GM19238 (cell line): Measurements from ENCODE around the gene FAM204A.

Experiments
- DNase-seq: peaks from one replicate; pipeline ENCODE4 v3.0.0; 2011; ENCODE audit warnings: low spot score; ENCODE audit not compliant: insufficient read length

Gene FAM204A

GRCh38 chr10:118282670-118283069 lies 59.5 kb downstream of the FAM204A start:
- DNase-seq = no peak

DNA sequence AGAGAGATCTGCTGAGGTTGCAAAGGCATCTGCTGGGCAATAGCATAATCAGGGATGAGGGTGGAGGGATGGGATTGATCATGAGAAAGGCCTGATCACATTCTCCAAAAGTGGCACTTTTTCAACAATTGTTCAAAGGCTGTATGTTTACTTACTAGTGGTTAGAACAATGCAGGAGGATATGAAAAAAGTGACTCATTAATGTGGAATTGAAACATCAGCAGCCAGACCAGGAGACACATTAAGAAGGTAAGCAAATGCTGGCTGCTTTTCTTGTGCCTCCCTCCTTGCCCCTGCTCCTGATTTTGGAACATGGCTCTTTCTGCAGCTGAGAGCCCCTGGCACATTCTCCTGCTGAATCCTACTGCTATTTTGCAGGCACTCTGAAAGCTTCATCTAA lies 63.5 kb downstream of the FAM204A start:
- DNase-seq = no peak

GRCh38 chr10:118277871-118278270 lies 64.3 kb downstream of the FAM204A start:
- DNase-seq = no peak

DNA sequence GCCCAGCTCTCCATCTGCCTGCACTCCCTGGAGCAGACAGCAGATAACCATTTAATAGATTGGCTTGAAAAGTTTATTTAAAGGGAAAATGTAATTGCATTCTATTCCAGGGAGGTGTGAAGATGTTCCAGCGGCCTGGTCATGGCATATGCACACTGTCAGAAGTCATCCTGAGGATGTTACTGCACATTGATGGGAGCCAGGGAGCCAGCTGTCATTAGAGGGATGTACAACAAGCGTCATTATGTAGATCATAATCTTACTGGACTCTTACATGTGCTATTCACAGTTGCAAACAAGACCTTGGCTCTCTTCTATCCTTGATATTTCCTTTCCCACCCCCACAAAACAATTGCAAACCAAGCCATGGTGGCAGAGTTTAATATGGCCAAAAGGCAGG lies 65.4 kb downstream of the FAM204A start:
- DNase-seq = no peak

DNA sequence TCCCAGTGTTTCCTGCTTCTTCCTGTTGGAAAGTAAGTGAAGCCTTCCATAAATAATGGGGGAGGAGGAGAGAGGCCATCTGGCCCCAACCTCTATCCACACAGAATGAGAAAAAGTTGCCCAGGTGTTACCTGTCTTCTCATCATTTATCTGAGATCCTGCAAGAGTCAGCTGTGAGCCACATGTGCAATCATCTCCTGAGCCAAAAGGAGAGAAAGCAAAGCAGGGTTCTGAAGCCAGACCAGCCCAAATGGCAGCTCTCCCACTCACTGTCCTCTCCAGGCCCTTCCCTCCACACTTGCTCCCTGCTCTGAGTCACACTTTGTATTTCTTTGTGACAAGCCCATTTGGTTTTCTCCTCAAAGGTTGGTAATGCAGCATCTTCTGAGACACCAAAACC lies 65.9 kb downstream of the FAM204A start:
- no peak for DNase-seq

DNA sequence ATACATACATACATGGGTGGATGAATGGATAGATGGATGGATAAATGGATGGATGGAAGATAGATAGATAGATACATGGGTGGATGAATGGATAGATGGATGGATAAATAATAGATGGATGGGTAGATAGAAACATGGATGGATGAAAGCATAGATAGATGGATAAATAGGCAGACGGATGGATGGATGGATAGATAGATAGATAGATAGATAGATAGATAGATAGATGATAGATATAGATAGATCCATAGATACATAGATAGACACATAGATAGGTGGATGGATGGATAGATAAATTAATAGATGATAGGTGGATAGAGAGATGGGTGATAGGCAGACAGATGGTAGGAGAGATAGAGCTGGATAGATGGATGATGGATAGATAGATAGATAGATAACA lies 68.5 kb downstream of the FAM204A start:
- DNase-seq = no peak

DNA sequence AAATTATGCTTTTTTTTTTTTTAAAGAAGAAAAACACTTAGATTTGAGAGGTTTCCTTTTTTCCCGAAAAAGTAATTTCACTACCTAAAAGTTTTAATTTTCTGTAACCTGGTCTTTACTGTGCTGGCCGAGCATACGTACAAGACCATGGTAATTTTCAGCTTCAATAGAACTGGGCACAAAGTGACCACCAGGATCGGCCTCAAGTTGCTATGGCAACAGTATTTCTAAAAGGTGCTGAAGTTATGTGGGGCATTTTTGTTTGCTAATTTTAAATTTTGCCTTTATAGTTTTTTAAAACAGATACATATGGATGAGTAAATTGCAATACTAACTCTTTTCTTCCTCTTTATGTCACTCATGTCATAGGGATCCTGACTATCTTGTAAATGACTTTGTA lies 69.4 kb downstream of the FAM204A start:
- no peak for DNase-seq

DNA sequence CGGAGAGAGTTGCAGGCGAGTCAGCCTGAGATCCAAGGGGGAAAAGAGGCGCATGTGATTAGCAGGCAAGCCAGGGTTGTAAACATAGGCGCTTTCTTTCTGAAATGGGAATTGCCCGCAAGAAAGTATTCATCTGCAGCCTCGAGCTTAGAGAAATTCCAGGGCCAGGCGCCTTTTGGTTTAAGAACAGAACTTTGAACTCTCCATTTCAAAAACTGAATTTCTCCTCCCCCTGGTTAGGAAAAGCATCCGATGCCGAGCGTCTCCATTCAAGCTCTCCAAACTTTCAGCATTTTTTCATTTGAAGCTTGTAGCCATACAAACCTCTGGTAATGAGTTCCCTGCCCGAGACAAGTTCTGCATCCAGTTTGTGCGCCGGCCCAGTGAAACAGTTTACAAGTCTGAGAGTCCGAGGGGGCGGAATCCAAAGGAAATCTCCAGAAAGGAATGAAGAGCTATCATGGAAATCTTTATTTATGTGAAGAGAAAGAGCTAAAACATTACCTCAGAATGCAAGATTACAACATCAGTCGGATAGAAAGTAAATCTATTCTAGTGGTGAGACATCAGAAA lies 69.9 kb downstream of the FAM204A start:
- DNase-seq = no peak

DNA sequence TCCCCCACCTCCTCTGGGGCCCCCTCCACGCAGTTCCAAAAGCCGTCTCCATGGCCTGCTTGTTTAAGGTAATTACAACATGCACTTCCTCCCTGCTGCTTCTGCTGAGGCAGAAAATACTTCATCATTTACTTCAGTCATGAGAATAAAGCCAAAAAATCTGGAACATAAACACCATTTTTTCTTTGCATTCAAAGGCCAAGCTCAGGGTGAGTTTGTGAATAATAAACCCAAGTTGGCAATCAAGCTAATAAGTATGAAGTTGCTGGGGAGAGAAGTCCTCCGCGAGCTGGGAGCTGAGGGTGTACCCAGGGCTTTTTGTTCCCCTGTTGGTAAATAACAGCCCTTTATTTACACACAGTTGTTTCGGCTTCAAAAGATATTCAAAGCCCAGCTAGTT lies 70.5 kb downstream of the FAM204A start:
- no peak for DNase-seq

- DNase-seq = no peak
Measured at GRCh38 chr10:118266098-118266748, 75.9 kb downstream of the FAM204A start.

DNA sequence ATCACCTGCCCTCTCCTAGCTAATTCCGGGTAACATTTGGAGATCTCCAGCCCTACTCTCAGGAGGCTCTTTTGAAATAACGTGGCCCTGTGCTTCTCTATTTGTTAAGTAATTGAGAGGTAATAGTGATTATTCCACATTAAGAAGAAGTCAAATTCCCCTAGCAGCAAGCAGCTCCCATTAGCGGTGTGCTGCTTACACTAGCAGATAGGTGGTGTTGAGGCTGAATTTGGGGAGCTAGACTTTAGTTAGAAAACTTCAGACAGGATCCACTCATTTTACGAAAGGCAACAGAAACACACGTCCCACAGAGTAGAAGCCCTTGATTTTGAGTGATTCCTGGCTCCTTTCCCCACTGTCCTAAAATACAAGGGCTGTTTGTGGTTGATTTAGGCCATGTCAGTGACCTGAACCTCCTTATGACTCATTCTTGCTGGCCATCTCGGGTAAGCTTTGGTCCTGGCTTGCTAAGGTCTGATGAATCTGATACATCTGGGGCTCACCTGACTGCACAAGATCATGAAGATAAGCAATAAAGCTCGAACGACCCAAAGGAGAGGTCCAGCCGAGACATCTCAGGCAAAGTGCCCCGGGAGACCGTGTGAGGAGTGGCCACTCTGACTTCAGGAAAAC lies 77.2 kb downstream of the FAM204A start:
- DNase-seq = no peak

- DNase-seq = no peak
Measured at GRCh38 chr10:118264252-118264651, 77.9 kb downstream of the FAM204A start.

- DNase-seq = no peak
Measured at GRCh38 chr10:118262538-118262937, 79.6 kb downstream of the FAM204A start.

DNA sequence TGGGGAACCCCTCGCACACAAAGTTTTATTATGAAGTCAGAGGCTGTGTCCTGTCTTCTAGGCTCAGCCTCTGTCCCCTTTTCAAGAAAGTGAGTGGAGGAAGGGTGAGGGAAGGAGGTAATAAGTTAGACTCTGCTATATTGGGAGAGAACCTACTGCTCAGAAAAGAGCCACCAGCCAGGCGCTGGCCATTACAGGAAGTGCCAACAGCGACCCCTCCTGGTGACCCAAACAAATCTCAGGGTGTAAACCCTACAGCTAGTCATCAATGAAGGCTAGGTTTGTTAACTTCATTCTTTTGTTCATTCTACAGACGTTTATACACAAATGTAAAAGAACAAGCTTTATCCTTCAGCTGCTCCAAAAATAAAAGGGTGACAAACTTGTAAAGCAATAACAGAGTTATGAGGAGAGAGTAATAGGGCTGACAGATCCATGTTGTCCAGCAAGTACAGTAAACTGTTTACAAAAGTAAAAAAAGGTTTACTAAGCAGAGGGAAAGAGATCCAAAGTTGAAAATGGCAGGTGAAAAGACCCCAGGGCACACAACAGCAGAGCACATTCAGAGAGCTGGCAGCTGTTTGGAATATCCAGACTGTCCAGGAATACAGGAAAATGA lies 82.7 kb downstream of the FAM204A start:
- DNase-seq = no peak

DNA sequence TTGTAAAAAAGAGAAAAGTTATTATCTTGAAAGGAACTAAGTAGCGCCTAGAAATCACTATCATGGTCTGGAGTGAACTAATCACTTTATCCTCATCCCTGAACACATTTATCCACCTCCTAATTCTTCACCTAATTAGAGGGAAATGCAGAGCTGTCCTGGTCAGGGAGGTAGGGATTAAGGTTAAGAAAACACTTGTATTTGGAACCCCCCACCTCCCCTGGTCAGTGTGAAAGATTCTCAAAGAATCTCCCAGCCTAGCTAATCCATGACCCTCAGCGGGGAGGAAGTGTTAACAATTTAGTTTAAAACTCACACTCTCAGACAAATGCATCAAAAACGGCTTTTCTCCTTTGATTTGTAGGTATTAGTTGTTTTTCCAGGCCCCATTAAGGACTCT lies 83.8 kb downstream of the FAM204A start:
- no peak for DNase-seq

DNA sequence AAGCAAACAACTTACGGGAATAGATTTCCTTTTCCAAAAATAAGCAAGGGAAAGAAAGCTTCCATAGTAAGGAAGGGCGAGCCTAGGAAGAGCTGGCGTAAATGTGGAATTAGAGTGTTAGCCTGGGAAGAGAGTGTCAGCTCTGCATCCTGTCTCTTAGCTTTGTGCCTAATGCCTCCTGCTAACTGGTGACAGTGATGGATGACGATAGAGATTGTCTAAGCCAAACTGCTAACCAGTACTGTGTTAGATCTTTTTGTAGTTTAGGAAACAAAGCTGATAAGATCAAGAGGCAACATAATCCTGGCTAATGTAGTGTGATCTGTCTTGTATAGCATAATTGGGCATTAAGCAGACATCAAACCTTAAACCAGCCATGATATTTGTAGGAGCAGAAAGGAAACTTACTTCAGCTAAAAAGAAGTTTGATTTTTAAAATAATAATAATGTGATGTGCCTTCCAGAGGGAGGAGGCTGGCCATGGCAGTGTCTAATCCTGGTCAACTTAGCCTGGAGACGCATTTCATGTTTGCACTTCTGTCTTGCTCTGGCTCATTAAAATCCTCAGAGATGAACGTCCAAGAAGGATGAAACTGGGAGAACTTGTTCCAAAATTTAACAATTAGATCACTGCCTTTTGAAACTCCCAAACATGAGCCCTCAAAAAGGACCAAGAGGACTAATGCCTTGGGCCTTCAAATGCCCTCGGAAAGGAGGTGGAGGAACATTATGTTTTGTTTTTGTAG lies 85.1 kb downstream of the FAM204A start:
- no peak for DNase-seq

DNA sequence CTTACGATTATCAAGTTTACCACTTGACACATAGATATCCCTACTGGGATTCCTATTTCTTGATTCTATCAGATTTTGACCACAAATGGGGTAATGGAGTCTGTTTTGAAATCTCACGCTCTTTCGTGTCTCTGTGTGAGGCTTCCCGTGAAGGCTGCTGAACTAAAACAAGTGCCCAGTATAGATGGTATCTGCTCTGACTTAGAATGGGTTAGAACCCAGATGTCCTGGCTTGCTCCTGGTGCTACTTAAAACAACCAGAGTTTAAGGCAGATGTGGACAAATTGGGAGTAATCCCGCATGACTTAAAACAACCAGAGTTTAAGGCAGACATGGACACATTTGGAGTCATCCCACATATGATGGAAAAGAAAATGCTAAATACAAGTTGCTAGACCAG lies 85.9 kb downstream of the FAM204A start:
- no peak for DNase-seq

- DNase-seq = no peak
Measured at GRCh38 chr10:118255355-118255754, 86.8 kb downstream of the FAM204A start.

- no peak for DNase-seq
Measured at GRCh38 chr10:118254654-118255053, 87.5 kb downstream of the FAM204A start.

DNA sequence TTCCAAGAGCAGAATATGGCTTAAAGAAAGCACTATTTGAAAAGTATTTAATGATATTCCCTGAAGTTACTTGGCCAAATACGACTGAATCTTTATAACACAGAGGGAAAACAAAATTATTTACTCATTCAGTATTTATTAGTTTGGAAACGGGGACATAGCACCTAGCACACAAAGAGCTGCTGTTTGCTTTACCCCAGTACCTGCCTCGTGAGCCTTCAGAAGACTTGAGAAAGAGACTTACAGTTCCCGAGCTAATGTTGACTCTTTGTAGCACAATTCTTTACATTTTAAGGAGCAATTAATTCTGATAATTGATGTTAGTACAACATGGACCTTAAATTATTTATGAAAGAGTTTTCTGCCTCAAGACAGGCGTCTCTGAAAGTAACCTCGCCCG lies 88.7 kb downstream of the FAM204A start:
- DNase-seq = no peak

GRCh38 chr10:118251791-118252190 lies 90.3 kb downstream of the FAM204A start:
- no peak for DNase-seq

DNA sequence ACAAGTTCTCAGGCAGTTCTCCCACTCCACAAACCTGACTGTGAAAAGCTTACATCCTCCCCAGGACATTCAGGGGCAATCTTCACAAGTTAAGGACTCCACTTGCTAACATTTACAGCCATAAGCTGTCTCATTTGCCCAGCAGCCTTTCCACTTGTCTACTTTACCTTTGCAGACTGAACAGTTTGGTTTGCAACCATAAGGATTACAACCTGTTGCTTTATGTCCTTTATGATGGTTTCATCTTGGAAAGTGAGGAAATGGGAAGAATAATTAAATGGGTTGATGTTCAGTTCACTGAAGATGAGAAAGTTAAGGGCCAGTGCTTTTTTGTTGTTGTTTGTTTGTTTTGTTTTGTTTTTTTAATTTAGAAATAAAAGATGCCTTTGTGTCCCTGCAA lies 92.4 kb downstream of the FAM204A start:
- DNase-seq = no peak
